ENCODE data around the gene GSDME.

DNA sequence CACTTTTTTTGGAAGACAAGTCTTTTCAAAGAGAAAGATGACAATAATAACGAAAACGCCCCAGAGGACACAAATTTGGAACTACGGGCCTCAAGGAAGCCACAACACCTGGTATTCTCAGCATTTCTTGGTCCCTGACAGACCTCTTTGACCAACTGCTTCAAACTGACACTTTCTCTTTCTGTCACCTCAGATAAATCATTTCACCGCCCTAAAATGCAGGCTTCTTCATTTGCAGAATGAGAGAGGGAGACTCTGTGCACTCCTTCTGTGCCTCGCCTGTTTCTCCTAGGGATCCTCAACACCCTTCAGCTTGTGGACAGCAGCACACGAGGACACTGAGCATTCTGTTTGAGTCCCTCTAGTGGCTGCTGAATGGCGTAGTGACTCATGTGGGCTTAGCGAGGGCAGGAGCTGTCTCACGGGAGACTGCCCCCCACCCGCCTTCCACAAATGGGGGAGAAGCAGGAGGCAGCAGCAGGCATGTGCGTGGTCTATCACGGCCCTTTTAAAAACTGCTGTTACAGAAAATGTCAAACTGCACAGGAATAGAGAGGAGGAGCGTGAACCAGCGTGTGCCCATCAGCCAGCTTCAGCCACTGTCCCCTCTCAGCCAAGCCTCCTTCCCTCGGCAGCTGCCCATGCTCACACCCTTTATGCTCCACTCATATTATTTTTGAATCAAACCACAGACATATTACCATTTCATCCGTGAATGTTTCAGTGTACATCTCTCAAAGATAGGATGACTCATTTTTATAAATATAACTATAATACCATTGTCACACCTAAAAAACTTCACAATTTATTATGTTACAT, 41.4 kb downstream of the GSDME start:
- TF ChIP-seq, protein P1, sequence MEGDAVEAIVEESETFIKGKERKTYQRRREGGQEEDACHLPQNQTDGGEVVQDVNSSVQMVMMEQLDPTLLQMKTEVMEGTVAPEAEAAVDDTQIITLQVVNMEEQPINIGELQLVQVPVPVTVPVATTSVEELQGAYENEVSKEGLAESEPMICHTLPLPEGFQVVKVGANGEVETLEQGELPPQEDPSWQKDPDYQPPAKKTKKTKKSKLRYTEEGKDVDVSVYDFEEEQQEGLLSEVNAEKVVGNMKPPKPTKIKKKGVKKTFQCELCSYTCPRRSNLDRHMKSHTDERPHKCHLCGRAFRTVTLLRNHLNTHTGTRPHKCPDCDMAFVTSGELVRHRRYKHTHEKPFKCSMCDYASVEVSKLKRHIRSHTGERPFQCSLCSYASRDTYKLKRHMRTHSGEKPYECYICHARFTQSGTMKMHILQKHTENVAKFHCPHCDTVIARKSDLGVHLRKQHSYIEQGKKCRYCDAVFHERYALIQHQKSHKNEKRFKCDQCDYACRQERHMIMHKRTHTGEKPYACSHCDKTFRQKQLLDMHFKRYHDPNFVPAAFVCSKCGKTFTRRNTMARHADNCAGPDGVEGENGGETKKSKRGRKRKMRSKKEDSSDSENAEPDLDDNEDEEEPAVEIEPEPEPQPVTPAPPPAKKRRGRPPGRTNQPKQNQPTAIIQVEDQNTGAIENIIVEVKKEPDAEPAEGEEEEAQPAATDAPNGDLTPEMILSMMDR (IDR thresholded peaks at IDR 0.05) = peak in 4 of 6 experiments; percentile 13 to 59 (median 42)
- no peak for TF ChIP-seq POLR2A (IDR thresholded peaks at IDR 0.05)
